Measurements from ENCODE around the gene CETN2.

GRCh38 chrX:152872522-152872921, 42.0 kb upstream of the CETN2 start:
- no peak for TF ChIP-seq CTCF (IDR thresholded peaks at IDR 0.05; ENCODE audit: borderline replicate concordance, extremely low read depth, low read length, poor library complexity, severe bottlenecking)
- no peak for TF ChIP-seq EZH2 (IDR thresholded peaks at IDR 0.05; ENCODE audit: borderline replicate concordance, low read depth, low read length, severe bottlenecking)
